ENCODE data around the gene NFATC2. TPM values are rescaled to one million over a fixed set of nuclear protein-coding genes. Genes with fewer than 3 reads are reported as not detected.
A peak's percentile ranks its signal among the peaks of the same experiment; 100 is the strongest.

The NFATC2 gene
- total and polyA plus RNA-seq, 7 donors: 1.4 to 16.9 (median 5.0) TPM

DNA sequence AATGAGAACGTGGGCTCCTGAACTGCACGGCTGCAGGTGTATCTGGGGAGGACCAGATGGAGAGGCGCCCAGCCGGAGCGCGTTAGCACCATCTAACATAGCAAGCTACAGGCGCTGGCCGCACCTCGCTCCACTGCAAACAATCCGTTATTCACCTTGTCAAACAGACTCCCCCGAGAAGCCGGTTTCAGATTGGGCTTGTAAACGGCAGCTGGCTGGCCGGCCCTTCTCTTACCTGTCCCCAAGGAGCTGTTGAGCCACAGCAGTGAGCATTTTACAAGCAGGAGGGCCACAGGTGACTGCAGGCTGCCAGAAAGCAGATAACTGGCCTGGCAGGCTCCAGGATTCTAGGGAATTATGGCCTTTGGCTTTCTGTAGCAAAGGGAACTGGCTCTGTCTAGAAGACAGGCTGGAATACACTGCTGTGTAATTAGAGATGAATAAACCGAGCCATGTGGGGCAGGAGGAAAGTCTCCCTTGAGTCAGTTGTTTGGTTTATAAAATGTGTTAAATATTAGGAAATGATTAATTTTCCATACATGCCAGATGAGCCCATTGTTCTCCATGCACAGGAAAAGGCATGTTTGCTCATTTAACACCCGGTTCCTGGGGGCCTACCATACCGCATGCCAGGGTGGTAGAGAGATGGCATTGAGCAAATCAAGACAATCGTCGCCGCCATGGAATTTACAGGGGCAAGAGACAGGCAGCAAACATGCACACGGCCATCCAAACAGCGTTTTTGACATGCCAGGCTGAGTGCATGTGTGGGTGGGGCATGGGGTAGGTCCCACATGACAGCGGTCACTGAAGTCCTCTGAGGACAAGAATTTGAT is 159.3 kb downstream of the NFATC2 start:
- Histone ChIP-seq H3K36me3 (no peaks in the 10 kb centered on the region), H3K27me3 (no peaks in the 10 kb centered on the region), H3K27ac (no peak overlapping the region), H3K4me1 (peaks cover 0 to 7% (median 0%) of the 10 kb centered on the region in 4 donors), H3K9me3 (no peaks in the 10 kb centered on the region), H3K4me3 (no peak overlapping the region)
- DNase-seq: peak; percentile 72
- WGBS, 2 donors: 23 to 69% methylated on average over 23 of the region's 23 CpGs
- intact Hi-C loops (cut with DNase I): no loop called here
- TF ChIP-seq, protein P1, sequence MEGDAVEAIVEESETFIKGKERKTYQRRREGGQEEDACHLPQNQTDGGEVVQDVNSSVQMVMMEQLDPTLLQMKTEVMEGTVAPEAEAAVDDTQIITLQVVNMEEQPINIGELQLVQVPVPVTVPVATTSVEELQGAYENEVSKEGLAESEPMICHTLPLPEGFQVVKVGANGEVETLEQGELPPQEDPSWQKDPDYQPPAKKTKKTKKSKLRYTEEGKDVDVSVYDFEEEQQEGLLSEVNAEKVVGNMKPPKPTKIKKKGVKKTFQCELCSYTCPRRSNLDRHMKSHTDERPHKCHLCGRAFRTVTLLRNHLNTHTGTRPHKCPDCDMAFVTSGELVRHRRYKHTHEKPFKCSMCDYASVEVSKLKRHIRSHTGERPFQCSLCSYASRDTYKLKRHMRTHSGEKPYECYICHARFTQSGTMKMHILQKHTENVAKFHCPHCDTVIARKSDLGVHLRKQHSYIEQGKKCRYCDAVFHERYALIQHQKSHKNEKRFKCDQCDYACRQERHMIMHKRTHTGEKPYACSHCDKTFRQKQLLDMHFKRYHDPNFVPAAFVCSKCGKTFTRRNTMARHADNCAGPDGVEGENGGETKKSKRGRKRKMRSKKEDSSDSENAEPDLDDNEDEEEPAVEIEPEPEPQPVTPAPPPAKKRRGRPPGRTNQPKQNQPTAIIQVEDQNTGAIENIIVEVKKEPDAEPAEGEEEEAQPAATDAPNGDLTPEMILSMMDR (IDR thresholded peaks at IDR 0.05): no peak
- no peak for TF ChIP-seq EP300 (IDR thresholded peaks at IDR 0.05)
- TF ChIP-seq POLR2A (IDR thresholded peaks at IDR 0.05): no peak
- TF ChIP-seq POLR2AphosphoS5 (IDR thresholded peaks at IDR 0.05): no peak

DNA sequence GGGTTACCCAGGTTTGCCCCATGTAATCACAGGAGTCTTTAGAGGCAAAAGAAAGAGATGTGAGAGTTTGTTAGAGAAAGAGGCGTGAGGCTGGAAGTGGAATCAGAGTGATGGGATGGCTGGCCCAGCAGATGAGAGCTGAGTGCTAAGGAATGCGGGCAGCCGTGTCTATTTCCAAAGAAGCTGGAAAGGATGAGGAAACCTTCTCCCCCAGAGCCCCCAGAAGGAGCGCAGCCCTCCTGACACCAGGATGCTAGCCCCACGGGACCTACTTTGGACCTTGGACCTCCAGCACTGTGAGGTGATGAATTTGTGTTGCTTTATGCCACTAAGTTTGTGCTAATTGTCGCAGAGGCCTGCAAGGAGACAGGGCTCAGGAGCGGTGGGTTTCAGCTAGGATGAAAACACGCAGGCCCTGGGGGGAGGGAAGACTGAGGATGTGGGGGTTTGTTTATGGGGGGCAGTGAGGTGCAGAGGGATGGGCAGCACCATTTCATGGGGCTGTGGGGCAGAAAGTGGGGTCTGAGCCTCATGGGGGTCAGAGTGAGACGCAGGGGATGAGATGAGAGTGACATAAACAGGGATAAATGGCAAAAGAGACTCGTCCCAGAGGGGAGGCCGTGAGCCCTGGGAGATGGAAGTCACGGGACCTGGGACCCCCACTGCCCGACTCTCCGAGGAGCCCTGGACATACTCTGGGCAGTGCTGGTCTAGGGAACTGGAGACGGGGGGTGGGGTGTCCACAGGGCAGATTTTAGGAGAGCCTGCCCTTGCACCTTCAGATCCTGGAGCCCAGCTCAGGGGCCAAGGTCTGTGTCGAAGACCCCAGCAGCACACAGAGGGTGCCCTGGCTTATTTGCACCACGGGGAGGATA is 160.2 kb downstream of the NFATC2 start:
- no peak for TF ChIP-seq POLR2A (IDR thresholded peaks at IDR 0.05)
- no peak for TF ChIP-seq POLR2AphosphoS5 (IDR thresholded peaks at IDR 0.05)
- TF ChIP-seq EP300 (IDR thresholded peaks at IDR 0.05): no peak
- TF ChIP-seq, protein P1 (IDR thresholded peaks at IDR 0.05): no peak
- Histone ChIP-seq H3K27ac (no peak overlapping the region), H3K27me3 (no peaks in the 10 kb centered on the region), H3K4me3 (no peak overlapping the region), H3K4me1 (peaks cover 0 to 7% (median 0%) of the 10 kb centered on the region in 4 donors), H3K36me3 (no peaks in the 10 kb centered on the region), H3K9me3 (no peaks in the 10 kb centered on the region)
- WGBS, 2 donors: 56 to 85% methylated on average over 17 of the region's 17 CpGs
- DNase-seq: peak; percentile 51
- intact Hi-C loops (cut with DNase I): no loop called here

DNA sequence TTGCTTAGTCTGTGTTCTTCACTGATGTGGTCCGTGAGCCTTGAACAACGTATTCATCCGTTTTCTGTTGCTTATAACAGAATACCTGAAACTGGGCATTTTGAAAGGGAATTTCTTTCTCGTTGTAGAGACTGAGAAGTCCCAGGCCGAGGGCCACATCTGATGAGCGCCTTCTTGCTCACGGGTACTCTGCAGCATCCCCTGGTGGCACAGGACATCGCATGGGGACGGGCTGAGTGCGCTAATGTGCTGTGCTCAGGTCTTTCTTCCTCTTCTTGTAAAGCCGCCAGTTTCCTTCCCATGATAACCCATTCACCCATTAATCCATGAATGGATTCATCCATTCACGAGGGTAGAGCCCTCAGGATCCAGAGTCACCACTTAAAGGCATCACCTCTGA is 161.0 kb downstream of the NFATC2 start:
- 92 to 94% methylated on average over 12 of the region's 12 CpGs for WGBS, 2 donors
- peak; percentile 11 for DNase-seq
- intact Hi-C loops (cut with DNase I): no loop called here

More for the DNA sequence above, 161.0 kb downstream of the NFATC2 start:
- TF ChIP-seq POLR2A (IDR thresholded peaks at IDR 0.05) (no peak), POLR2AphosphoS5 (IDR thresholded peaks at IDR 0.05) (no peak), EP300 (IDR thresholded peaks at IDR 0.05) (no peak)
- TF ChIP-seq, protein P1 (IDR thresholded peaks at IDR 0.05): no peak
- Histone ChIP-seq H3K4me3 (no peak overlapping the region), H3K4me1 (peaks cover 0 to 7% (median 0%) of the 10 kb centered on the region in 4 donors), H3K36me3 (no peaks in the 10 kb centered on the region), H3K27ac (no peak overlapping the region), H3K9me3 (no peaks in the 10 kb centered on the region), H3K27me3 (no peaks in the 10 kb centered on the region)
